HCT116 (cell line): ENCODE measurements around the gene ACAP3. TPM values are rescaled to one million over a fixed set of nuclear protein-coding genes. Genes with fewer than 3 reads are reported as not detected.

Experiments used
- ATAC-seq: fragments of 200-7000 bp; cut with Tn5 transposase; 2 replicates; pipeline ENCODE4 v1.9.1; 2020; ENCODE audit warnings: mild to moderate bottlenecking, moderate library complexity
- BruUV-seq: library from RNA; stranded (reverse); fragments of 400-500 nt; replicated peaks from 2 replicates; lab custom pipeline; 2021; lab: Mats Ljungman, UMichigan
- CTCF ChIA-PET: fragments of 300-600 bp; sonication (Branson Sonifier 250); formaldehyde crosslinking; loops from one replicate; lab custom pipeline; 2021; ENCODE audit warnings: antibody characterized with exemption; lab: Charles Lee
- POLR2A ChIA-PET: fragments of 300-600, 350-600 bp; sonication (Branson Sonifier 250); formaldehyde crosslinking; loops from one replicate; lab custom pipeline; 2021; ENCODE audit warnings: antibody characterized with exemption; lab: Charles Lee
- RAD21 ChIA-PET, 2 experiments: fragments of 300-600 bp; sonication (Branson Sonifier 250); formaldehyde crosslinking; loops; one replicate each; lab custom pipeline; 2023; ENCODE audit warnings: low total read pairs in 2 of 2; ENCODE audit not compliant: uncharacterized antibody in 2 of 2, unreplicated experiment in 2 of 2, low non-redundant PET in 1 of 2; lab: Charles Lee
- DNase-seq: peaks from one replicate; pipeline ENCODE4 v3.0.0-alpha.2; 2010; ENCODE audit warnings: low read depth, low spot score
- H2AFZ ChIP-seq: fragments of 200-600 bp; shearing (Covaris generic), sonication (generic); 2 replicates; pipeline ENCODE4 v1.6.1; 2017; ENCODE audit warnings: low read depth, mixed run types, mixed read lengths, antibody characterized with exemption, low read length; ENCODE audit not compliant: poor library complexity, severe bottlenecking
- H3K27ac ChIP-seq: 2 replicates; pipeline ENCODE4 v1.5.1; 2012; ENCODE audit warnings: low read depth, low read length
- H3K27me3 ChIP-seq: fragments of 200-600 bp; sonication (generic); 2 replicates; pipeline ENCODE4 v1.6.1; 2016; ENCODE audit warnings: mixed run types, low read length, mixed read lengths; ENCODE audit not compliant: insufficient read depth
- H3K36me3 ChIP-seq, 2 experiments: fragments of 200-500 bp in 1 of 2; fragments of 200-600 bp in 1 of 2; sonication (Bioruptor generic) in 1 of 2; sonication (generic) in 1 of 2; 2 replicates each; pipeline versions ENCODE4 v1.5.1 to v1.6.1; 2014 to 2016; ENCODE audit warnings: low read length in 2 of 2, inconsistent platforms in 1 of 2, mixed read lengths in 1 of 2, mixed run types in 1 of 2; ENCODE audit not compliant: insufficient read depth in 2 of 2, control insufficient read depth in 1 of 2
- H3K4me1 ChIP-seq, 2 experiments: fragments of 200-600 bp in 1 of 2; sonication (generic) in 1 of 2; 2 replicates each; pipeline versions ENCODE4 v1.5.1 to v1.6.1; 2012 to 2017; ENCODE audit warnings: low read length in 2 of 2, inconsistent platforms in 1 of 2, mild to moderate bottlenecking in 1 of 2, mixed read lengths in 1 of 2, mixed run types in 1 of 2, moderate library complexity in 1 of 2; ENCODE audit not compliant: insufficient read depth in 2 of 2, control insufficient read depth in 1 of 2
- H3K4me2 ChIP-seq: fragments of 200-600 bp; sonication (generic); 2 replicates; pipeline ENCODE4 v1.6.1; 2017; ENCODE audit warnings: mixed run types, low read length, mixed read lengths
- H3K4me3 ChIP-seq, 2 experiments: fragments of 200-600 bp in 1 of 2; sonication (generic) in 1 of 2; replicated peaks in 1 of 2; 2 replicates each; pipeline ENCODE4 v1.5.1; 2011 to 2016; ENCODE audit warnings: low read length in 2 of 2, control low read depth in 1 of 2, low read depth in 1 of 2, mild to moderate bottlenecking in 1 of 2, mixed read lengths in 1 of 2, mixed run types in 1 of 2
- H3K79me2 ChIP-seq: fragments of 200-600 bp; sonication (generic); 2 replicates; pipeline ENCODE4 v1.6.1; 2017; ENCODE audit warnings: mild to moderate bottlenecking, mixed run types, low read length, moderate library complexity, mixed read lengths; ENCODE audit not compliant: insufficient read depth
- H3K9ac ChIP-seq: fragments of 200-600 bp; sonication (generic); 2 replicates; pipeline ENCODE4 v1.6.1; 2016; ENCODE audit warnings: low read length, mixed read lengths
- H3K9me2 ChIP-seq: fragments of 200-600 bp; sonication (generic), shearing (Covaris generic); 2 replicates; pipeline ENCODE4 v1.6.1; 2017; ENCODE audit warnings: mixed run types, mild to moderate bottlenecking, moderate library complexity; ENCODE audit not compliant: insufficient read depth
- H3K9me3 ChIP-seq, 2 experiments: fragments of 200-500 bp in 1 of 2; fragments of 200-600 bp in 1 of 2; sonication (Bioruptor generic) in 1 of 2; sonication (generic) in 1 of 2; 2 replicates each; pipeline ENCODE4 v1.6.1; 2014 to 2017; ENCODE audit warnings: low read length in 2 of 2, mixed read lengths in 2 of 2, inconsistent platforms in 1 of 2, low read depth in 1 of 2, mild to moderate bottlenecking in 1 of 2, mixed run types in 1 of 2, moderate library complexity in 1 of 2; ENCODE audit not compliant: control insufficient read depth in 1 of 2, insufficient read depth in 1 of 2
- H4K20me1 ChIP-seq: fragments of 200-600 bp; sonication (generic), shearing (Covaris generic); 2 replicates; pipeline ENCODE4 v1.6.1; 2017; ENCODE audit warnings: mixed run types, mild to moderate bottlenecking, moderate library complexity; ENCODE audit not compliant: insufficient read depth
- ATF3 ChIP-seq: IDR thresholded peaks from 2 replicates; pipeline ENCODE4 v1.6.1; 2012
- CBX3 ChIP-seq: IDR thresholded peaks from 2 replicates; pipeline ENCODE4 v1.6.1; 2012; ENCODE audit warnings: low read depth
- CEBPB ChIP-seq: IDR thresholded peaks from 2 replicates; pipeline ENCODE4 v1.6.1; 2012; ENCODE audit warnings: low read depth
- EGR1 ChIP-seq: IDR thresholded peaks from 2 replicates; pipeline ENCODE4 v1.6.1; 2012; ENCODE audit warnings: low read depth
- EZH2 ChIP-seq: fragments of 200-600 bp; sonication (generic); IDR thresholded peaks from 2 replicates; pipeline ENCODE4 v1.6.1; 2017; ENCODE audit warnings: antibody characterized with exemption, mixed run types
- EZH2phosphoT487 ChIP-seq: fragments of 200-600 bp; IDR thresholded peaks from 2 replicates; pipeline ENCODE4 v1.6.1; 2018; ENCODE audit warnings: antibody characterized with exemption, borderline replicate concordance
- FOSL1 ChIP-seq: IDR thresholded peaks from 2 replicates; pipeline ENCODE4 v1.6.1; 2012; ENCODE audit warnings: low read depth
- JUND ChIP-seq: IDR thresholded peaks from 2 replicates; pipeline ENCODE4 v1.6.1; 2012
- MAX ChIP-seq: IDR thresholded peaks from 2 replicates; pipeline ENCODE4 v1.6.1; 2012
- POLR2AphosphoS5 ChIP-seq: IDR thresholded peaks from 2 replicates; pipeline ENCODE4 v1.6.1; 2011; ENCODE audit warnings: mild to moderate bottlenecking, low read depth, low read length, moderate library complexity
- REST ChIP-seq: IDR thresholded peaks from 2 replicates; pipeline ENCODE4 v1.6.1; 2012; ENCODE audit warnings: low read depth
- SIN3A ChIP-seq: IDR thresholded peaks from 2 replicates; pipeline ENCODE4 v1.6.1; 2012; ENCODE audit warnings: low read depth
- SP1 ChIP-seq: IDR thresholded peaks from 2 replicates; pipeline ENCODE4 v1.6.1; 2012; ENCODE audit warnings: low read depth
- YY1 ChIP-seq: IDR thresholded peaks from 2 replicates; pipeline ENCODE4 v1.6.1; 2011; ENCODE audit warnings: low read length, low read depth, moderate library complexity, mild to moderate bottlenecking; ENCODE audit not compliant: insufficient replicate concordance; ENCODE audit errors: extremely low read depth
- ZFX ChIP-seq: fragments of 450-650 bp; IDR thresholded peaks from 2 replicates; pipeline ENCODE4 v1.6.1; 2017
- ZNF274 ChIP-seq: fragments of 200-500 bp; sonication (Bioruptor generic); IDR thresholded peaks from 2 replicates; pipeline ENCODE4 v1.6.1; 2014; ENCODE audit warnings: mild to moderate bottlenecking, low read depth, low read length, inconsistent platforms
- intact Hi-C: fragments of 100-400 bp; cut with micrococcal nuclease; formaldehyde crosslinking; loops from 2 replicates; pipeline ENCODE4 v1.10.0; 2022
- total RNA-seq: library from RNA; stranded (reverse); gene quantifications from one replicate; pipeline ENCODE4 v1.2.1, GENCODE V29; 2021; ENCODE audit not compliant: unreplicated experiment
- TF ChIP-seq, protein P1 (sequence below): IDR thresholded peaks from 2 replicates; pipeline ENCODE4 v1.6.1; 2011; ENCODE audit warnings: mild to moderate bottlenecking, low read length, moderate library complexity; ENCODE audit not compliant: insufficient replicate concordance; ENCODE audit errors: extremely low read depth

ACAP3 gene
- total RNA-seq, 1 experiment from 2014 or later, result 38.8 TPM

GRCh38 chr1:1284221-1285101 is 23.3 kb downstream of the ACAP3 start:
- Histone ChIP-seq H3K9me3 (no peaks in the 10 kb centered on the region), H3K4me1 (peaks cover 0 to 23% of the 10 kb centered on the region in 2 experiments; a peak in 3 of 4 replicates), H3K9ac (no peak overlapping the region), H3K4me3 (no peak overlapping the region), H3K4me2 (no peak overlapping the region), H3K79me2 (no peaks in the 10 kb centered on the region)
- ChIA-PET RAD21 (no interaction called here), CTCF (no interaction called here), POLR2A (no interaction called here)
- intact Hi-C loops, result no loop called here
- TF ChIP-seq JUND, result no peak
- TF ChIP-seq EGR1, result no peak
- TF ChIP-seq ATF3, result no peak
- TF ChIP-seq, protein P1, sequence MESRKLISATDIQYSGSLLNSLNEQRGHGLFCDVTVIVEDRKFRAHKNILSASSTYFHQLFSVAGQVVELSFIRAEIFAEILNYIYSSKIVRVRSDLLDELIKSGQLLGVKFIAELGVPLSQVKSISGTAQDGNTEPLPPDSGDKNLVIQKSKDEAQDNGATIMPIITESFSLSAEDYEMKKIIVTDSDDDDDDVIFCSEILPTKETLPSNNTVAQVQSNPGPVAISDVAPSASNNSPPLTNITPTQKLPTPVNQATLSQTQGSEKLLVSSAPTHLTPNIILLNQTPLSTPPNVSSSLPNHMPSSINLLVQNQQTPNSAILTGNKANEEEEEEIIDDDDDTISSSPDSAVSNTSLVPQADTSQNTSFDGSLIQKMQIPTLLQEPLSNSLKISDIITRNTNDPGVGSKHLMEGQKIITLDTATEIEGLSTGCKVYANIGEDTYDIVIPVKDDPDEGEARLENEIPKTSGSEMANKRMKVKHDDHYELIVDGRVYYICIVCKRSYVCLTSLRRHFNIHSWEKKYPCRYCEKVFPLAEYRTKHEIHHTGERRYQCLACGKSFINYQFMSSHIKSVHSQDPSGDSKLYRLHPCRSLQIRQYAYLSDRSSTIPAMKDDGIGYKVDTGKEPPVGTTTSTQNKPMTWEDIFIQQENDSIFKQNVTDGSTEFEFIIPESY, result no peak
- TF ChIP-seq CEBPB, result no peak
- no peak for TF ChIP-seq SP1
- TF ChIP-seq EZH2, result no peak
- TF ChIP-seq CBX3, result no peak
- TF ChIP-seq MAX, result no peak
- no peak for TF ChIP-seq ZNF274
- TF ChIP-seq REST, result no peak
- TF ChIP-seq EZH2phosphoT487, result no peak
- TF ChIP-seq FOSL1, result no peak
- TF ChIP-seq YY1, result no peak
- TF ChIP-seq SIN3A, result no peak
- no peak for TF ChIP-seq POLR2AphosphoS5
- no peak for TF ChIP-seq ZFX
- TF ChIP-seq, all 23 proteins: peak for 0
- BruUV-seq, result no TSS peak
- ATAC-seq, result no peak
- no peaks in the 10 kb centered on the region for H3K9me2 ChIP-seq
- DNase-seq, result no peak
- H4K20me1 ChIP-seq, result no peaks in the 10 kb centered on the region
- no peak overlapping the region for H2AFZ ChIP-seq
- H3K27ac ChIP-seq, result no peak overlapping the region; the same call in 1 of the 2 replicates
- no peaks in the 10 kb centered on the region for H3K36me3 ChIP-seq
- no peaks in the 10 kb centered on the region for H3K27me3 ChIP-seq
